ENCODE data around the gene COMMD10. TPM values are rescaled to one million over a fixed set of nuclear protein-coding genes. Genes with fewer than 3 reads are reported as not detected.

COMMD10 gene
- polyA plus RNA-seq, 1 donor (not counting 4 experiments of a cell fraction or from before 2014, with no cell fraction given) = 22.3 TPM

DNA sequence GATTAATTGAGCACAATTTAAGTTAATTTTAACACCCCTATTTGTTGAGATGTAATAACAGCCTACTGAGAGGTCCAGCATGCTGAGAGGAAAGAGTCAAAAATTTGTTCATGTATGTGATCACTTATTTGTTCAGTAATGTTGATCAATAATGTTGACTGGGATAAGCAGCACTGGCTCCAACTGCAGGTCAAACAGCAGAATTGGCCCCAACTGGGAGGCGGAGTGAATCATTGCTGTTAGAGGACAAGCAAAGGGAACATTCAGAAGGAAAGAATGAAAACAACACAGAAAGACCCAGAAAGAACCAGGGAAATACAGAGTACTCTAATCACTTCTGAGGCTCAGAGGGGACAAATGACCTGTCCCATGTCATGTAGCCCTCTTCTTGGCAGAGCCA lies 221.1 kb downstream of the COMMD10 start:
- no peak for TF ChIP-seq EZH2 (IDR thresholded peaks at IDR 0.05; ENCODE audit: low read length)
- TF ChIP-seq, protein P1, sequence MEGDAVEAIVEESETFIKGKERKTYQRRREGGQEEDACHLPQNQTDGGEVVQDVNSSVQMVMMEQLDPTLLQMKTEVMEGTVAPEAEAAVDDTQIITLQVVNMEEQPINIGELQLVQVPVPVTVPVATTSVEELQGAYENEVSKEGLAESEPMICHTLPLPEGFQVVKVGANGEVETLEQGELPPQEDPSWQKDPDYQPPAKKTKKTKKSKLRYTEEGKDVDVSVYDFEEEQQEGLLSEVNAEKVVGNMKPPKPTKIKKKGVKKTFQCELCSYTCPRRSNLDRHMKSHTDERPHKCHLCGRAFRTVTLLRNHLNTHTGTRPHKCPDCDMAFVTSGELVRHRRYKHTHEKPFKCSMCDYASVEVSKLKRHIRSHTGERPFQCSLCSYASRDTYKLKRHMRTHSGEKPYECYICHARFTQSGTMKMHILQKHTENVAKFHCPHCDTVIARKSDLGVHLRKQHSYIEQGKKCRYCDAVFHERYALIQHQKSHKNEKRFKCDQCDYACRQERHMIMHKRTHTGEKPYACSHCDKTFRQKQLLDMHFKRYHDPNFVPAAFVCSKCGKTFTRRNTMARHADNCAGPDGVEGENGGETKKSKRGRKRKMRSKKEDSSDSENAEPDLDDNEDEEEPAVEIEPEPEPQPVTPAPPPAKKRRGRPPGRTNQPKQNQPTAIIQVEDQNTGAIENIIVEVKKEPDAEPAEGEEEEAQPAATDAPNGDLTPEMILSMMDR (optimal IDR thresholded peaks at IDR 0.05 in 1 of 3, IDR thresholded peaks at IDR 0.05 in 1 of 3, conservative IDR thresholded peaks at IDR 0.05 in 1 of 3; ENCODE audit: extremely low read depth in 1 of 3, insufficient read depth in 2 of 3, low read length in 3 of 3) = no peak
- no peak overlapping the region for H2AFZ ChIP-seq (ENCODE audit: control insufficient read depth, low read length)
- H3K9me1 ChIP-seq (ENCODE audit: control insufficient read depth, extremely low read depth, insufficient read depth, low read length) = no peaks in the 10 kb centered on the region
- no peak overlapping the region for H3K4me3 ChIP-seq (ENCODE audit: control insufficient read depth in 2 of 3, extremely low read depth in 1 of 3, insufficient read depth in 2 of 3, low read depth in 1 of 3, low read length in 3 of 3)
- DNase-seq (ENCODE audit: low read depth, low spot score) = no peak
- H4K20me1 ChIP-seq (ENCODE audit: control insufficient read depth, extremely low read depth, insufficient read depth, low read length) = no peaks in the 10 kb centered on the region
- H3K9ac ChIP-seq (ENCODE audit: control insufficient read depth, extremely low read depth, insufficient read depth, low read length) = no peak overlapping the region
- dilution Hi-C loops (cut with MboI; ENCODE audit: extremely low pct_ligation_motif_present, low sequenced_read_pairs) = no loop called here
- H3K36me3 ChIP-seq (ENCODE audit: control insufficient read depth in 2 of 2, extremely low read depth in 1 of 2, insufficient read depth in 2 of 2, low read length in 2 of 2) = peaks cover 0 to 8% of the 10 kb centered on the region in 2 experiments
- peaks cover 3% of the 10 kb centered on the region for H3K9me3 ChIP-seq (ENCODE audit: control insufficient read depth, low read depth, low read length)
- no peaks in the 10 kb centered on the region for H3K4me1 ChIP-seq (ENCODE audit: control insufficient read depth, extremely low read depth, insufficient read depth, low read length)
- no peak overlapping the region for H3K27ac ChIP-seq (ENCODE audit: control insufficient read depth, insufficient read depth, low read length)
- no peaks in the 10 kb centered on the region for H3K27me3 ChIP-seq (ENCODE audit: control insufficient read depth, extremely low read depth, insufficient read depth, low read length)
- H3K4me2 ChIP-seq (ENCODE audit: control insufficient read depth, extremely low read depth, insufficient read depth, low read depth, low read length) = no peak overlapping the region
- FAIRE-seq = no peak
- no peaks in the 10 kb centered on the region for H3K79me2 ChIP-seq (ENCODE audit: control insufficient read depth, insufficient read depth, low read length)

DNA sequence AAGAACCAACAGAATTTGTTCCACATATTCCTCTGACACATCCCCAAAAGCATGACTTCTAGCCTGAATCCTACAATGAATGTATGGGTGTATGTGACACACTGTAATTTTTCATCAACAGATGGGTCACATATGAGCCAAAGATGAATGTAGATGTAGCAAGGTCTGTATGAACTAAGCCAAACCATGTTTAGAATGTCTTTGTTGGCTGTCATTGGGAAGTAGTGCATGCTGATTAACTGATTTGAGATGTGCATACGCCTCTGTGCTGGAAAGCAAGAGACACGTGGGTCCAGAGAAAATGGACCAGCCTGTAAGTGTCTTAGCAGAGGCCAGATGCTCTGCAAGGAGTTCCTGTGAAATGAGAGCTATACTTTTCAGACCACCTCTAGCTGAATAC lies 222.0 kb downstream of the COMMD10 start:
- no peak overlapping the region for H3K4me3 ChIP-seq (ENCODE audit: control insufficient read depth in 2 of 3, extremely low read depth in 1 of 3, insufficient read depth in 2 of 3, low read depth in 1 of 3, low read length in 3 of 3)
- no peak overlapping the region for H3K4me2 ChIP-seq (ENCODE audit: control insufficient read depth, extremely low read depth, insufficient read depth, low read depth, low read length)
- FAIRE-seq = no peak
- DNase-seq (ENCODE audit: low read depth, low spot score) = no peak
- H3K9me1 ChIP-seq (ENCODE audit: control insufficient read depth, extremely low read depth, insufficient read depth, low read length) = no peaks in the 10 kb centered on the region
- TF ChIP-seq, protein P1 (optimal IDR thresholded peaks at IDR 0.05 in 1 of 3, IDR thresholded peaks at IDR 0.05 in 1 of 3, conservative IDR thresholded peaks at IDR 0.05 in 1 of 3; ENCODE audit: extremely low read depth in 1 of 3, insufficient read depth in 2 of 3, low read length in 3 of 3) = no peak
- TF ChIP-seq EZH2 (IDR thresholded peaks at IDR 0.05; ENCODE audit: low read length) = no peak
- H3K36me3 ChIP-seq (ENCODE audit: control insufficient read depth in 2 of 2, extremely low read depth in 1 of 2, insufficient read depth in 2 of 2, low read length in 2 of 2) = peaks cover 0 to 8% of the 10 kb centered on the region in 2 experiments
- H3K4me1 ChIP-seq (ENCODE audit: control insufficient read depth, extremely low read depth, insufficient read depth, low read length) = no peaks in the 10 kb centered on the region
- H2AFZ ChIP-seq (ENCODE audit: control insufficient read depth, low read length) = no peak overlapping the region
- H3K9me3 ChIP-seq (ENCODE audit: control insufficient read depth, low read depth, low read length) = peaks cover 3% of the 10 kb centered on the region
- no peaks in the 10 kb centered on the region for H3K27me3 ChIP-seq (ENCODE audit: control insufficient read depth, extremely low read depth, insufficient read depth, low read length)
- H3K79me2 ChIP-seq (ENCODE audit: control insufficient read depth, insufficient read depth, low read length) = no peaks in the 10 kb centered on the region
- H3K27ac ChIP-seq (ENCODE audit: control insufficient read depth, insufficient read depth, low read length) = no peak overlapping the region
- H3K9ac ChIP-seq (ENCODE audit: control insufficient read depth, extremely low read depth, insufficient read depth, low read length) = no peak overlapping the region
- dilution Hi-C loops (cut with MboI; ENCODE audit: extremely low pct_ligation_motif_present, low sequenced_read_pairs) = no loop called here
- H4K20me1 ChIP-seq (ENCODE audit: control insufficient read depth, extremely low read depth, insufficient read depth, low read length) = no peaks in the 10 kb centered on the region
